ENCODE data around the gene CAPN3.

CAPN3 gene

DNA sequence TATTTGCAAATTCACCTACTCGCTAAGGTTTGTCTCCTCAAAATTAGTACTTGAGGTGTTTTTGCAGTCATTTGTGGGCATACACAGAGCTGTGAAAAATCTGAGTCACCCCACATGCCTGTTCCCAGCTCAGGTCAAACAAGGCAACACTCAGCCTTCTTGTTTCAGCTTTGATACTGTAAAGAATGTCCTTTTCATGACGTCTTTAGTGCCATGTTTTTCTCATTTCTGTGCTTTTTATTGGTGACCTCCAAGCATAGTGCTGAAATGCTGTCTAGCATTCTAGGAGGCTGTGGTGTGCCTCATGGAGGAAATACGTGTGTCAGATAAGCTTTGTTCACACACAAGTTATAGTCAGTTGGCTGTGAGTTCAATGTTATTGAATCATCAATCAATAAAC, 8.8 kb downstream of the CAPN3 start:
- Histone ChIP-seq H3K4me3 (ENCODE audit: insufficient read depth, low read depth, low read length) (no peak overlapping the region), H3K9me3 (ENCODE audit: control insufficient read depth, low read length) (no peaks in the 10 kb centered on the region), H3K27ac (ENCODE audit: insufficient read depth, low read depth, low read length, poor library complexity, severe bottlenecking) (no peak overlapping the region), H3K4me1 (ENCODE audit: control insufficient read depth, insufficient read depth, low read length) (no peaks in the 10 kb centered on the region), H3K36me3 (ENCODE audit: control insufficient read depth, insufficient read depth, low read length) (no peaks in the 10 kb centered on the region), H3K27me3 (ENCODE audit: control insufficient read depth, insufficient read depth, low read length, poor library complexity, severe bottlenecking) (no peaks in the 10 kb centered on the region)
- 96% methylated on average over 2 to 3 of the region's 3 CpGs for WGBS, 2 experiments

GRCh38 chr15:42371096-42371495, 11.8 kb downstream of the CAPN3 start:
- no peak overlapping the region for H3K4me3 ChIP-seq (ENCODE audit: insufficient read depth, low read depth, low read length)
- no peaks in the 10 kb centered on the region for H3K4me1 ChIP-seq (ENCODE audit: control insufficient read depth, insufficient read depth, low read length)
- no peaks in the 10 kb centered on the region for H3K36me3 ChIP-seq (ENCODE audit: control insufficient read depth, insufficient read depth, low read length)
- H3K9me3 ChIP-seq (ENCODE audit: control insufficient read depth, low read length): no peaks in the 10 kb centered on the region
- H3K27ac ChIP-seq (ENCODE audit: insufficient read depth, low read depth, low read length, poor library complexity, severe bottlenecking): no peak overlapping the region
- WGBS, 2 experiments: 67 to 88% methylated on average over 2 of the region's 2 CpGs
- no peaks in the 10 kb centered on the region for H3K27me3 ChIP-seq (ENCODE audit: control insufficient read depth, insufficient read depth, low read length, poor library complexity, severe bottlenecking)

GRCh38 chr15:42373274-42373673, 14.0 kb downstream of the CAPN3 start:
- Histone ChIP-seq H3K36me3 (ENCODE audit: control insufficient read depth, insufficient read depth, low read length) (no peaks in the 10 kb centered on the region), H3K9me3 (ENCODE audit: control insufficient read depth, low read length) (no peaks in the 10 kb centered on the region)
- 100% methylated on average over 1 of the region's 1 CpG for WGBS, 2 experiments

GRCh38 chr15:42373936-42374335, 14.6 kb downstream of the CAPN3 start:
- H3K4me1 ChIP-seq (ENCODE audit: control insufficient read depth, insufficient read depth, low read length): no peaks in the 10 kb centered on the region
- no peaks in the 10 kb centered on the region for H3K36me3 ChIP-seq (ENCODE audit: control insufficient read depth, insufficient read depth, low read length)
- H3K27ac ChIP-seq (ENCODE audit: insufficient read depth, low read depth, low read length, poor library complexity, severe bottlenecking): no peak overlapping the region
- 89 to 93% methylated on average over 4 of the region's 4 CpGs for WGBS, 2 experiments
- H3K4me3 ChIP-seq (ENCODE audit: insufficient read depth, low read depth, low read length): no peak overlapping the region
- H3K27me3 ChIP-seq (ENCODE audit: control insufficient read depth, insufficient read depth, low read length, poor library complexity, severe bottlenecking): no peaks in the 10 kb centered on the region
- no peaks in the 10 kb centered on the region for H3K9me3 ChIP-seq (ENCODE audit: control insufficient read depth, low read length)

More at GRCh38 chr15:42373274-42373673, 14.0 kb downstream of the CAPN3 start:
- H3K4me3 ChIP-seq (ENCODE audit: insufficient read depth, low read depth, low read length): no peak overlapping the region
- no peaks in the 10 kb centered on the region for H3K27me3 ChIP-seq (ENCODE audit: control insufficient read depth, insufficient read depth, low read length, poor library complexity, severe bottlenecking)
- no peak overlapping the region for H3K27ac ChIP-seq (ENCODE audit: insufficient read depth, low read depth, low read length, poor library complexity, severe bottlenecking)
- no peaks in the 10 kb centered on the region for H3K4me1 ChIP-seq (ENCODE audit: control insufficient read depth, insufficient read depth, low read length)

DNA sequence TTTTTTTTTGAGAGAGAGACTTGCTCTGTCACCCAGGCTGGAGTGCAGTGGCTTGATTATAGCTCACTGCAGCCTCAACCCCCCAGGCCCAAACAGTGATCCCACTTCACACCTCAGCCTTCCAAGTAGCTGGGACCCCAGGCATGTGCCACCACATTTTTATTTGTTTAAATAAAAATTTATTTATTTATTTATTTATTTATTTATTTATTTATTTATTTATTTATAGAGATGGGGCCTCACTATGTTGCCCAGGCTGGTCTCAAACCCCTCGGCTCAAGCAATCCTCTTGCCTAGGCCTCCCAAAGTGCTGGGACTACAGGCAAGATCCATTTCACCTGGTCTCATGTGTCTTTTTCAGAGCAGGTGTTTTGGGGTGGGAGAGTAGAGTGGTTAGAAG, 15.5 kb downstream of the CAPN3 start:
- H3K4me3 ChIP-seq (ENCODE audit: insufficient read depth, low read depth, low read length): no peak overlapping the region
- WGBS, 2 experiments: 94% methylated on average over 1 of the region's 1 CpG
- H3K27me3 ChIP-seq (ENCODE audit: control insufficient read depth, insufficient read depth, low read length, poor library complexity, severe bottlenecking): no peaks in the 10 kb centered on the region
- no peaks in the 10 kb centered on the region for H3K9me3 ChIP-seq (ENCODE audit: control insufficient read depth, low read length)
- no peaks in the 10 kb centered on the region for H3K4me1 ChIP-seq (ENCODE audit: control insufficient read depth, insufficient read depth, low read length)
- no peaks in the 10 kb centered on the region for H3K36me3 ChIP-seq (ENCODE audit: control insufficient read depth, insufficient read depth, low read length)
- H3K27ac ChIP-seq (ENCODE audit: insufficient read depth, low read depth, low read length, poor library complexity, severe bottlenecking): no peak overlapping the region

DNA sequence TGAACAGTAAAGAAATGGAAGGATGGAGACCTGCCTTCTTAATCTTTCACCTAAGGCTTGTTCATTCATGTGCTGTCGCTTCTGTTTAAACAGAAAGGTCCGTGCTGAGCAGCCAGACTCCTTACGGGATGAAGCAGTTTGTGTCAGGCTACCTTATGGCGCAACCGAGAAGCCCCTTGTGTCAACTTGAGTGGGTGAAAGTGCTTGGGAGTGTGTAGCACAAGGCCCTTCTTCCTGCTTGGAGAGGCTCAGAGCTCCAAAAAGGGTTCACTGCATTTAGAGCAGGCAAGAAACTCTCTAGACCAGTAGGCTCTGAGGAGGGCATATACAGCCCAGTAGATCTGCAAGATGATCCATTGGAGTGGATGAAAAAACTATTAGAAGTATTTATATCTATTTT, 16.0 kb downstream of the CAPN3 start:
- Histone ChIP-seq H3K9me3 (ENCODE audit: control insufficient read depth, low read length) (no peaks in the 10 kb centered on the region), H3K27ac (ENCODE audit: insufficient read depth, low read depth, low read length, poor library complexity, severe bottlenecking) (no peak overlapping the region), H3K4me1 (ENCODE audit: control insufficient read depth, insufficient read depth, low read length) (no peaks in the 10 kb centered on the region), H3K36me3 (ENCODE audit: control insufficient read depth, insufficient read depth, low read length) (no peaks in the 10 kb centered on the region), H3K27me3 (ENCODE audit: control insufficient read depth, insufficient read depth, low read length, poor library complexity, severe bottlenecking) (no peaks in the 10 kb centered on the region), H3K4me3 (ENCODE audit: insufficient read depth, low read depth, low read length) (no peak overlapping the region)
- 93 to 97% methylated on average over 5 of the region's 5 CpGs for WGBS, 2 experiments

- Histone ChIP-seq H3K9me3 (ENCODE audit: control insufficient read depth, low read length) (no peaks in the 10 kb centered on the region), H3K27ac (ENCODE audit: insufficient read depth, low read depth, low read length, poor library complexity, severe bottlenecking) (no peak overlapping the region), H3K36me3 (ENCODE audit: control insufficient read depth, insufficient read depth, low read length) (no peaks in the 10 kb centered on the region), H3K4me3 (ENCODE audit: insufficient read depth, low read depth, low read length) (no peak overlapping the region), H3K4me1 (ENCODE audit: control insufficient read depth, insufficient read depth, low read length) (no peaks in the 10 kb centered on the region), H3K27me3 (ENCODE audit: control insufficient read depth, insufficient read depth, low read length, poor library complexity, severe bottlenecking) (no peaks in the 10 kb centered on the region)
- 89 to 94% methylated on average over 4 of the region's 4 CpGs for WGBS, 2 experiments
These were observed 16.6 kb downstream of the CAPN3 start for GRCh38 chr15:42375941-42376340.

- Histone ChIP-seq H3K4me3 (ENCODE audit: insufficient read depth, low read depth, low read length) (no peak overlapping the region), H3K9me3 (ENCODE audit: control insufficient read depth, low read length) (no peaks in the 10 kb centered on the region), H3K36me3 (ENCODE audit: control insufficient read depth, insufficient read depth, low read length) (no peaks in the 10 kb centered on the region), H3K27me3 (ENCODE audit: control insufficient read depth, insufficient read depth, low read length, poor library complexity, severe bottlenecking) (no peaks in the 10 kb centered on the region), H3K27ac (ENCODE audit: insufficient read depth, low read depth, low read length, poor library complexity, severe bottlenecking) (no peak overlapping the region), H3K4me1 (ENCODE audit: control insufficient read depth, insufficient read depth, low read length) (no peaks in the 10 kb centered on the region)
- 81 to 83% methylated on average over 8 of the region's 8 CpGs for WGBS, 2 experiments
These were observed 18.7 kb downstream of the CAPN3 start for GRCh38 chr15:42378011-42378410.

DNA sequence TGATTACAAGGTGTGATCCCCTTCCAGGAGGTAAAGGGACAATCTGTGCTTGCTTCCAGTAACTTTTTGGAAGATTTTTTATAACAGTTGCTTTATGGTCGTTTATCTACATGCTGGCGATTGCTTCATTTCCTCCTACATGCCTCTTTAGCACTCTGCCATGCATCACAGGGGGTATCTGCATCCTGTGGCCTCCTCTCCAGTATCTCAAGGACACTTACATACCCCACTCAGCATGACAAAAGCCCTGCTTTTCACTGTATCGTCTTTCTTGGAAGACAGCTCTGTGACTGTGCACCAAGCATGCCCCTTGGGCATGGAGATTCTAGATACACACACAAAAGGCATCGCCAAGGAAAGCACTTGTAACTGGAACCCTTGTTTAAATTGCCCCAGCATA, 25.3 kb downstream of the CAPN3 start:
- H3K4me1 ChIP-seq (ENCODE audit: control insufficient read depth, insufficient read depth, low read length): peaks cover 4% of the 10 kb centered on the region
- H3K27me3 ChIP-seq (ENCODE audit: control insufficient read depth, insufficient read depth, low read length, poor library complexity, severe bottlenecking): no peaks in the 10 kb centered on the region
- no peak overlapping the region for H3K27ac ChIP-seq (ENCODE audit: insufficient read depth, low read depth, low read length, poor library complexity, severe bottlenecking)
- H3K9me3 ChIP-seq (ENCODE audit: control insufficient read depth, low read length): no peaks in the 10 kb centered on the region
- H3K36me3 ChIP-seq (ENCODE audit: control insufficient read depth, insufficient read depth, low read length): no peaks in the 10 kb centered on the region
- H3K4me3 ChIP-seq (ENCODE audit: insufficient read depth, low read depth, low read length): no peak overlapping the region
- WGBS, 2 experiments: 27 to 41% methylated on average over 4 of the region's 4 CpGs

- no peaks in the 10 kb centered on the region for H3K9me3 ChIP-seq (ENCODE audit: control insufficient read depth, low read length)
- H3K4me3 ChIP-seq (ENCODE audit: insufficient read depth, low read depth, low read length): no peak overlapping the region
- no peaks in the 10 kb centered on the region for H3K36me3 ChIP-seq (ENCODE audit: control insufficient read depth, insufficient read depth, low read length)
- WGBS, 2 experiments: 16% methylated on average over 5 of the region's 5 CpGs
- H3K27ac ChIP-seq (ENCODE audit: insufficient read depth, low read depth, low read length, poor library complexity, severe bottlenecking): no peak overlapping the region
- peaks cover 4% of the 10 kb centered on the region for H3K4me1 ChIP-seq (ENCODE audit: control insufficient read depth, insufficient read depth, low read length)
- H3K27me3 ChIP-seq (ENCODE audit: control insufficient read depth, insufficient read depth, low read length, poor library complexity, severe bottlenecking): no peaks in the 10 kb centered on the region
These were observed 26.1 kb downstream of the CAPN3 start for GRCh38 chr15:42385206-42385979.
